Astrocyte (in vitro differentiated cells and primary cell): ENCODE measurements around the gene PRDM4. TPM values are rescaled to one million over a fixed set of nuclear protein-coding genes. Genes with fewer than 3 reads are reported as not detected.

ENCODE experiments used
- DNase-seq: peaks from one replicate; pipeline ENCODE4 v3.0.0-alpha.2; 2010; ENCODE audit warnings: low read depth
- FAIRE-seq: peaks from 2 replicates; lab custom pipeline; 2011; peaks lifted over from hg19 to GRCh38; lab: Jason Lieb, UNC
- H2AFZ ChIP-seq: 2 replicates; pipeline ENCODE4 v1.6.0; 2012; ENCODE audit warnings: low read depth, low read length, inconsistent platforms
- H3K27ac ChIP-seq: 2 replicates; pipeline ENCODE4 v1.5.1; 2011; ENCODE audit warnings: low read depth, low read length, inconsistent platforms
- H3K27me3 ChIP-seq: 2 replicates; pipeline ENCODE4 v1.6.0; 2011; ENCODE audit warnings: low read length, inconsistent platforms; ENCODE audit not compliant: insufficient read depth
- H3K36me3 ChIP-seq: 2 replicates; pipeline ENCODE4 v1.5.1; 2011; ENCODE audit warnings: low read length, inconsistent platforms; ENCODE audit not compliant: insufficient read depth
- H3K4me1 ChIP-seq: 2 replicates; pipeline ENCODE4 v1.5.1; 2011; ENCODE audit warnings: low read length, inconsistent platforms; ENCODE audit not compliant: insufficient read depth
- H3K4me2 ChIP-seq: 2 replicates; pipeline ENCODE4 v1.6.0; 2012; ENCODE audit warnings: low read length, inconsistent platforms
- H3K4me3 ChIP-seq: 2 replicates; pipeline ENCODE4 v1.5.1; 2011; ENCODE audit warnings: low read depth, mild to moderate bottlenecking, low read length, inconsistent platforms; ENCODE audit not compliant: insufficient read depth
- H3K79me2 ChIP-seq: 2 replicates; pipeline ENCODE4 v1.6.0; 2012; ENCODE audit warnings: mild to moderate bottlenecking, low read length, inconsistent platforms; ENCODE audit not compliant: insufficient read depth
- H3K9ac ChIP-seq: 2 replicates; pipeline ENCODE4 v1.6.0; 2012; ENCODE audit warnings: mild to moderate bottlenecking, low read length, inconsistent platforms
- H3K9me3 ChIP-seq: 2 replicates; pipeline ENCODE4 v1.5.1; 2012; ENCODE audit warnings: low read depth, mild to moderate bottlenecking, low read length, inconsistent platforms; ENCODE audit not compliant: insufficient read depth
- H4K20me1 ChIP-seq: 2 replicates; pipeline ENCODE4 v1.6.0; 2012; ENCODE audit warnings: low read length, inconsistent platforms; ENCODE audit not compliant: insufficient read depth
- H3K27ac Mint-ChIP-seq: one replicate; pipeline ENCODE4 v1.8.0; 2021; ENCODE audit warnings: mild to moderate bottlenecking, mixed read lengths; ENCODE audit not compliant: unreplicated experiment
- H3K27me3 Mint-ChIP-seq: one replicate; pipeline ENCODE4 v1.8.0; 2021; ENCODE audit warnings: low read depth, mixed read lengths; ENCODE audit not compliant: unreplicated experiment
- H3K36me3 Mint-ChIP-seq: one replicate; pipeline ENCODE4 v1.8.0; 2021; ENCODE audit warnings: low read depth, mixed read lengths; ENCODE audit not compliant: unreplicated experiment
- H3K4me1 Mint-ChIP-seq: one replicate; pipeline ENCODE4 v1.8.0; 2021; ENCODE audit warnings: low read depth, mixed read lengths; ENCODE audit not compliant: unreplicated experiment
- H3K4me3 Mint-ChIP-seq: one replicate; pipeline ENCODE4 v1.8.0; 2021; ENCODE audit warnings: mild to moderate bottlenecking, moderate library complexity, mixed read lengths; ENCODE audit not compliant: unreplicated experiment
- H3K9me3 Mint-ChIP-seq: one replicate; pipeline ENCODE4 v1.8.0; 2021; ENCODE audit warnings: mild to moderate bottlenecking, mixed read lengths; ENCODE audit not compliant: unreplicated experiment
- CTCF ChIP-seq: IDR thresholded peaks from 2 replicates; pipeline ENCODE4 v1.5.1; 2011; ENCODE audit warnings: low read depth, mild to moderate bottlenecking, inconsistent platforms, low read length, moderate library complexity; ENCODE audit not compliant: insufficient read depth
- EZH2 ChIP-seq: IDR thresholded peaks from 2 replicates; pipeline ENCODE4 v1.6.1; 2012; ENCODE audit warnings: mild to moderate bottlenecking, low read length, inconsistent platforms; ENCODE audit not compliant: insufficient read depth
- total RNA-seq: library from RNA; stranded (reverse); gene quantifications from 2 replicates; pipeline ENCODE4 v1.2.1, GENCODE V29; 2021

PRDM4 gene
- total RNA-seq, 1 donor from 2014 or later: 30.5 TPM

- Mint-ChIP-seq H3K9me3 (no peaks in the 10 kb centered on the region), H3K27me3 (peaks cover 19% of the 10 kb centered on the region), H3K4me1 (peaks cover 3% of the 10 kb centered on the region), H3K27ac (no peak overlapping the region), H3K4me3 (no peak overlapping the region), H3K36me3 (peaks cover 2% of the 10 kb centered on the region)
- H3K4me1 ChIP-seq: no peaks in the 10 kb centered on the region
- H3K4me2 ChIP-seq: no peak overlapping the region
- no peaks in the 10 kb centered on the region for H3K79me2 ChIP-seq
- DNase-seq: no peak
- no peak overlapping the region for H2AFZ ChIP-seq
- H4K20me1 ChIP-seq: no peaks in the 10 kb centered on the region
- H3K27me3 ChIP-seq: no peaks in the 10 kb centered on the region
- H3K4me3 ChIP-seq: no peak overlapping the region
- no peak overlapping the region for H3K27ac ChIP-seq
- no peaks in the 10 kb centered on the region for H3K36me3 ChIP-seq
- FAIRE-seq: no peak
- TF ChIP-seq EZH2 (no peak), CTCF (no peak)
- no peaks in the 10 kb centered on the region for H3K9me3 ChIP-seq
- no peak overlapping the region for H3K9ac ChIP-seq
These were observed 44.7 kb upstream of the PRDM4 start for GRCh38 chr12:107805488-107806180.

DNA sequence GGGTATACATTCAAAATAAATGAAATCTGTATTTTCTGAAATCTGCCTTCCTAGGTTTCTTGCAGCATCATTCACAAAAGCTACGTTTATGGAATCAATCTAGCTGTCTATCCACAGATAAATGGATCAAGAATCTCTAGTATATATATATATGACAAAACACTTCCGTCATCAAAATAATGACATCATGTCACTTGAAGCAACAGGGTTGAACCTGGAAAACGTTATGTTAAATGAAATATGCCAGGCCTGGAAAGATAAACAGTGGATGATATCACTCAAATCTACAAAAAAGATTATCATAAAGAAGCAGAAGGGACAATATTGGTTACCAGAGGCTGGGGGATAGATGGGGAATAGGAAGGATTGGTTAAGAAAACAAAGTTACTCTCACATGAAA is 42.2 kb upstream of the PRDM4 start:
- DNase-seq (no peak), FAIRE-seq (no peak)
- TF ChIP-seq CTCF: no peak
- no peak for TF ChIP-seq EZH2
- Mint-ChIP-seq H3K4me3 (no peak overlapping the region), H3K36me3 (peaks cover 2% of the 10 kb centered on the region), H3K27ac (no peak overlapping the region), H3K9me3 (no peaks in the 10 kb centered on the region), H3K27me3 (peaks cover 6% of the 10 kb centered on the region), H3K4me1 (peaks cover 3% of the 10 kb centered on the region)
- Histone ChIP-seq H2AFZ (no peak overlapping the region), H3K27ac (no peak overlapping the region), H3K79me2 (no peaks in the 10 kb centered on the region), H3K4me1 (no peaks in the 10 kb centered on the region), H3K4me2 (no peak overlapping the region), H3K9ac (no peak overlapping the region), H3K9me3 (no peaks in the 10 kb centered on the region), H3K36me3 (no peaks in the 10 kb centered on the region), H3K27me3 (no peaks in the 10 kb centered on the region), H4K20me1 (no peaks in the 10 kb centered on the region), H3K4me3 (no peak overlapping the region)

DNA sequence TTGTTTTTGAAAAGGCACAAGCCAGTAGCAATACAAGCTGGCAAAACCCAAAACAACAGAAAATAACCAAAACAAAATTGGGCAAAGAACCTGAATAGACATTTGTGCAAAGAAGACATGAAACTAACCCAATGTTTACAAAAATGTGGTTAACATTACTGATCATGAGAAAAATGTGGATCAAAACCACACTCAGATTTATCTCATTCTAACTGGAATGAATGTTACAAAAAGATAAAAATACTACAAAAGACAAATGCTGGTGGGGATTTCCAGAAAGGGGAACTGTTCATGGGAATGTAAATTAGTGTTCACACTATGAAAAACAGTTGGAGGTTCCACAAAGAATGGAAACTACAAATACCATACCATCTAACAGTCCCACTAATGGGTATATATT is 40.2 kb upstream of the PRDM4 start:
- H3K4me2 ChIP-seq: no peak overlapping the region
- H3K27ac ChIP-seq: peak overlapping the region; percentile 26
- H3K9me3 Mint-ChIP-seq: no peaks in the 10 kb centered on the region
- TF ChIP-seq CTCF: no peak
- no peak for TF ChIP-seq EZH2
- H2AFZ ChIP-seq: no peak overlapping the region
- H3K27me3 Mint-ChIP-seq: peaks cover 9% of the 10 kb centered on the region
- H3K4me1 Mint-ChIP-seq: peaks cover 3% of the 10 kb centered on the region
- H4K20me1 ChIP-seq: no peaks in the 10 kb centered on the region
- no peak for FAIRE-seq
- no peak overlapping the region for H3K27ac Mint-ChIP-seq
- H3K79me2 ChIP-seq: no peaks in the 10 kb centered on the region
- no peaks in the 10 kb centered on the region for H3K9me3 ChIP-seq
- H3K4me1 ChIP-seq: no peaks in the 10 kb centered on the region
- no peak overlapping the region for H3K4me3 ChIP-seq
- peak; percentile 73 for DNase-seq
- H3K4me3 Mint-ChIP-seq: no peak overlapping the region
- H3K36me3 Mint-ChIP-seq: no peaks in the 10 kb centered on the region
- H3K9ac ChIP-seq: no peak overlapping the region
- no peaks in the 10 kb centered on the region for H3K27me3 ChIP-seq
- H3K36me3 ChIP-seq: no peaks in the 10 kb centered on the region
